SK-N-SH (cell line): ENCODE measurements around the gene ZNF334. TPM values are rescaled to one million over a fixed set of nuclear protein-coding genes. Genes with fewer than 3 reads are reported as not detected.

Source experiments
- CTCF ChIA-PET: fragments of 300-600, 350-600 bp; formaldehyde crosslinking; extraction: SDS; loops from one replicate; lab custom pipeline; 2021; lab: Yijun Ruan, JAX
- POLR2A ChIA-PET: fragments of 350-600 bp; sonication (Branson Sonifier 250); formaldehyde crosslinking; extraction: SDS; loops from one replicate; lab custom pipeline; 2020; ENCODE audit warnings: antibody characterized with exemption, inconsistent platforms; lab: Yijun Ruan, JAX
- DNase-seq: peaks from one replicate; pipeline ENCODE4 v3.0.0; 2012
- H2AFZ ChIP-seq: fragments of 200-600 bp; sonication (generic); 2 replicates; pipeline ENCODE4 v1.8.1; 2016; ENCODE audit warnings: antibody characterized with exemption, mild to moderate bottlenecking, low read depth
- H3F3A ChIP-seq: fragments of 200-600 bp; sonication (generic); replicated peaks from 2 replicates; pipeline ENCODE3; 2016; ENCODE audit warnings: antibody characterized with exemption, mild to moderate bottlenecking; ENCODE audit not compliant: insufficient read depth
- H3K27ac ChIP-seq, 2 experiments: fragments of 200-500 bp in 1 of 2; fragments of 200-600 bp in 1 of 2; sonication (Bioruptor generic) in 1 of 2; sonication (generic), shearing (Covaris generic) in 1 of 2; 2 replicates each; pipeline versions ENCODE4 v1.5.1 to v1.6.1; 2014 to 2016; ENCODE audit warnings: low read depth in 2 of 2, inconsistent platforms in 1 of 2, low read length in 1 of 2, mild to moderate bottlenecking in 1 of 2, mixed read lengths in 1 of 2
- H3K27me3 ChIP-seq: fragments of 200-600 bp; sonication (generic), shearing (Covaris generic); 2 replicates; pipeline ENCODE4 v1.6.1; 2016; ENCODE audit warnings: mixed run types; ENCODE audit not compliant: insufficient read depth
- H3K36me3 ChIP-seq, 2 experiments: fragments of 200-500 bp in 1 of 2; fragments of 200-600 bp in 1 of 2; sonication (Bioruptor generic) in 1 of 2; sonication (generic) in 1 of 2; replicated peaks in 1 of 2; 2 replicates each; pipeline versions ENCODE3 to v1.5.1; 2014 to 2016; ENCODE audit warnings: low read length in 1 of 2, mild to moderate bottlenecking in 1 of 2; ENCODE audit not compliant: insufficient read depth in 2 of 2, control insufficient read depth in 1 of 2
- H3K4me1 ChIP-seq, 2 experiments: fragments of 200-500 bp in 1 of 2; fragments of 200-600 bp in 1 of 2; sonication (Bioruptor generic) in 1 of 2; sonication (generic), shearing (Covaris generic) in 1 of 2; 2 replicates each; pipeline versions ENCODE4 v1.5.1 to v1.6.1; 2014 to 2016; ENCODE audit warnings: low read depth in 1 of 2, low read length in 1 of 2, mixed run types in 1 of 2; ENCODE audit not compliant: insufficient read depth in 2 of 2, control insufficient read depth in 1 of 2
- H3K4me2 ChIP-seq: fragments of 200-600 bp; sonication (generic), shearing (Covaris generic); 2 replicates; pipeline ENCODE4 v1.6.1; 2017; ENCODE audit warnings: mixed run types
- H3K4me3 ChIP-seq, 2 experiments: fragments of 200-500 bp in 1 of 2; fragments of 200-600 bp in 1 of 2; sonication (Bioruptor generic) in 1 of 2; sonication (generic), shearing (Covaris generic) in 1 of 2; 2 replicates each; pipeline versions ENCODE4 v1.5.1 to v1.8.1; 2014 to 2016; ENCODE audit warnings: low read depth in 2 of 2, inconsistent platforms in 1 of 2, low read length in 1 of 2, mild to moderate bottlenecking in 1 of 2, mixed read lengths in 1 of 2, moderate library complexity in 1 of 2
- H3K79me2 ChIP-seq: fragments of 200-600 bp; sonication (generic); 2 replicates; pipeline ENCODE4 v1.8.1; 2017; ENCODE audit warnings: mild to moderate bottlenecking; ENCODE audit not compliant: insufficient read depth
- H3K9ac ChIP-seq: fragments of 200-600 bp; sonication (generic); 2 replicates; pipeline ENCODE4 v1.6.1; 2017; ENCODE audit warnings: mixed run types
- H3K9me2 ChIP-seq: fragments of 200-600 bp; sonication (generic); 2 replicates; pipeline ENCODE4 v1.6.1; 2017; ENCODE audit warnings: mixed run types
- H3K9me3 ChIP-seq: fragments of 200-600 bp; sonication (generic); 2 replicates; pipeline ENCODE4 v1.6.1; 2017; ENCODE audit warnings: mixed run types, mild to moderate bottlenecking, moderate library complexity
- H4K20me1 ChIP-seq: fragments of 200-600 bp; sonication (generic); 2 replicates; pipeline ENCODE4 v1.6.1; 2017; ENCODE audit warnings: mild to moderate bottlenecking, mixed run types; ENCODE audit not compliant: insufficient read depth
- EZH2phosphoT487 ChIP-seq: fragments of 200-600 bp; sonication (generic); IDR thresholded peaks from 2 replicates; pipeline ENCODE4 v1.6.1; 2017; ENCODE audit warnings: low read depth, mixed run types, mild to moderate bottlenecking, antibody characterized with exemption, moderate library complexity, borderline replicate concordance
- FOXJ3 ChIP-seq: sonication (generic); formaldehyde crosslinking; IDR thresholded peaks from 2 replicates; pipeline ENCODE4 v1.5.1; 2020; ENCODE audit warnings: mild to moderate bottlenecking, missing genetic modification reagents
- FOXM1 ChIP-seq: IDR thresholded peaks from 2 replicates; pipeline ENCODE4 v1.4.0; 2012; ENCODE audit warnings: low read depth, mild to moderate bottlenecking
- GABPA ChIP-seq: IDR thresholded peaks from 2 replicates; pipeline ENCODE4 v1.4.0; 2012; ENCODE audit warnings: low read depth, mild to moderate bottlenecking
- NRF1 ChIP-seq: IDR thresholded peaks from 2 replicates; pipeline ENCODE4 v1.6.1; 2012; ENCODE audit warnings: low read depth, mild to moderate bottlenecking, low read length
- PBX3 ChIP-seq: IDR thresholded peaks from 2 replicates; pipeline ENCODE4; 2012
- RCOR1 ChIP-seq: fragments of 150-350 bp; IDR thresholded peaks from 2 replicates; pipeline ENCODE4 v1.6.1; 2017; ENCODE audit warnings: antibody characterized with exemption, low read length
- RFX5 ChIP-seq: IDR thresholded peaks from 2 replicates; pipeline ENCODE4 v1.6.1; 2012; ENCODE audit warnings: mild to moderate bottlenecking, improper control_type of control experiment, low read length
- RXRA ChIP-seq: IDR thresholded peaks from 2 replicates; pipeline ENCODE4 v1.4.0; 2012; ENCODE audit warnings: low read depth, mild to moderate bottlenecking, borderline replicate concordance
- SIN3A ChIP-seq: IDR thresholded peaks from 2 replicates; pipeline ENCODE4 v1.6.1; 2012; ENCODE audit warnings: low read depth, mild to moderate bottlenecking, low read length, moderate library complexity, borderline replicate concordance
- SMC3 ChIP-seq: IDR thresholded peaks from 2 replicates; pipeline ENCODE4 v1.6.1; 2012; ENCODE audit warnings: low read depth, low read length, improper control_type of control experiment
- TAF1 ChIP-seq: IDR thresholded peaks from 2 replicates; pipeline ENCODE4 v1.6.1; 2012; ENCODE audit warnings: low read depth, mild to moderate bottlenecking, low read length, moderate library complexity, borderline replicate concordance
- TCF12 ChIP-seq: IDR thresholded peaks from 2 replicates; pipeline ENCODE4 v1.4.0; 2012
- YY1 ChIP-seq: IDR thresholded peaks from 2 replicates; pipeline ENCODE4 v1.4.0; 2012; ENCODE audit warnings: low read depth, mild to moderate bottlenecking
- WGBS: methylation state at CpG from one replicate; pipeline ENCODE4 v1.1.6; 2017; ENCODE audit warnings: low lambda C conversion rate; 5-methylcytosine and 5-hydroxymethylcytosine counted together
- polyA plus RNA-seq, 3 experiments: library from polyadenylated mRNA; depleted of rRNA; stranded (reverse); fragments of >200 nt; gene quantifications; 2 replicates each; pipeline ENCODE4 v1.2.3, GENCODE V29; 2012
- TF ChIP-seq, protein P1 (sequence below): fragments of 200-600 bp; sonication (generic); IDR thresholded peaks from 2 replicates; pipeline ENCODE4 v1.6.1; 2017; ENCODE audit warnings: antibody characterized with exemption, mild to moderate bottlenecking, moderate library complexity
- TF ChIP-seq, protein P2 (sequence below): IDR thresholded peaks from 2 replicates; pipeline ENCODE4 v1.4.0; 2012; ENCODE audit warnings: low read depth
- TF ChIP-seq, protein P3 (sequence below): IDR thresholded peaks from 2 replicates; pipeline ENCODE4 v1.6.1; 2012; ENCODE audit warnings: mild to moderate bottlenecking, low read depth, low read length, moderate library complexity

ZNF334 gene
- polyA plus RNA-seq, 1 of the 3 experiments (the other 2 are of a cell fraction), result 4.5 TPM

- WGBS, result 73% methylated on average over 2 of the region's 2 CpGs
- Histone ChIP-seq H3K27ac (no peak overlapping the region), H3K4me1 (peaks cover 0 to 2% of the 10 kb centered on the region in 2 experiments; a peak in 1 of 4 replicates), H3K79me2 (no peaks in the 10 kb centered on the region), H3K9me3 (no peaks in the 10 kb centered on the region), H2AFZ (no peak overlapping the region)
- DNase-seq, result no peak
- ChIA-PET POLR2A (no interaction called here), CTCF (interaction anchor here (0.8 to 1.3 kb wide), 2 partner anchors 172 to 180 kb away, joined by 3 read pairs; no protein-coding TSS in a partner anchor)
- TF ChIP-seq EZH2phosphoT487 (no peak), RFX5 (no peak), FOXJ3 (CRISPR knock-in tag) (no peak), RCOR1 (no peak), NRF1 (no peak), FOXM1 (no peak), RXRA (no peak), SIN3A (no peak), TAF1 (no peak), PBX3 (no peak), TCF12 (no peak), GABPA (no peak), YY1 (no peak), SMC3 (no peak)
- TF ChIP-seq, protein P1, sequence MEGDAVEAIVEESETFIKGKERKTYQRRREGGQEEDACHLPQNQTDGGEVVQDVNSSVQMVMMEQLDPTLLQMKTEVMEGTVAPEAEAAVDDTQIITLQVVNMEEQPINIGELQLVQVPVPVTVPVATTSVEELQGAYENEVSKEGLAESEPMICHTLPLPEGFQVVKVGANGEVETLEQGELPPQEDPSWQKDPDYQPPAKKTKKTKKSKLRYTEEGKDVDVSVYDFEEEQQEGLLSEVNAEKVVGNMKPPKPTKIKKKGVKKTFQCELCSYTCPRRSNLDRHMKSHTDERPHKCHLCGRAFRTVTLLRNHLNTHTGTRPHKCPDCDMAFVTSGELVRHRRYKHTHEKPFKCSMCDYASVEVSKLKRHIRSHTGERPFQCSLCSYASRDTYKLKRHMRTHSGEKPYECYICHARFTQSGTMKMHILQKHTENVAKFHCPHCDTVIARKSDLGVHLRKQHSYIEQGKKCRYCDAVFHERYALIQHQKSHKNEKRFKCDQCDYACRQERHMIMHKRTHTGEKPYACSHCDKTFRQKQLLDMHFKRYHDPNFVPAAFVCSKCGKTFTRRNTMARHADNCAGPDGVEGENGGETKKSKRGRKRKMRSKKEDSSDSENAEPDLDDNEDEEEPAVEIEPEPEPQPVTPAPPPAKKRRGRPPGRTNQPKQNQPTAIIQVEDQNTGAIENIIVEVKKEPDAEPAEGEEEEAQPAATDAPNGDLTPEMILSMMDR, result no peak
- TF ChIP-seq, protein P2, sequence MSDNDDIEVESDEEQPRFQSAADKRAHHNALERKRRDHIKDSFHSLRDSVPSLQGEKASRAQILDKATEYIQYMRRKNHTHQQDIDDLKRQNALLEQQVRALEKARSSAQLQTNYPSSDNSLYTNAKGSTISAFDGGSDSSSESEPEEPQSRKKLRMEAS, result no peak
- TF ChIP-seq, protein P3, sequence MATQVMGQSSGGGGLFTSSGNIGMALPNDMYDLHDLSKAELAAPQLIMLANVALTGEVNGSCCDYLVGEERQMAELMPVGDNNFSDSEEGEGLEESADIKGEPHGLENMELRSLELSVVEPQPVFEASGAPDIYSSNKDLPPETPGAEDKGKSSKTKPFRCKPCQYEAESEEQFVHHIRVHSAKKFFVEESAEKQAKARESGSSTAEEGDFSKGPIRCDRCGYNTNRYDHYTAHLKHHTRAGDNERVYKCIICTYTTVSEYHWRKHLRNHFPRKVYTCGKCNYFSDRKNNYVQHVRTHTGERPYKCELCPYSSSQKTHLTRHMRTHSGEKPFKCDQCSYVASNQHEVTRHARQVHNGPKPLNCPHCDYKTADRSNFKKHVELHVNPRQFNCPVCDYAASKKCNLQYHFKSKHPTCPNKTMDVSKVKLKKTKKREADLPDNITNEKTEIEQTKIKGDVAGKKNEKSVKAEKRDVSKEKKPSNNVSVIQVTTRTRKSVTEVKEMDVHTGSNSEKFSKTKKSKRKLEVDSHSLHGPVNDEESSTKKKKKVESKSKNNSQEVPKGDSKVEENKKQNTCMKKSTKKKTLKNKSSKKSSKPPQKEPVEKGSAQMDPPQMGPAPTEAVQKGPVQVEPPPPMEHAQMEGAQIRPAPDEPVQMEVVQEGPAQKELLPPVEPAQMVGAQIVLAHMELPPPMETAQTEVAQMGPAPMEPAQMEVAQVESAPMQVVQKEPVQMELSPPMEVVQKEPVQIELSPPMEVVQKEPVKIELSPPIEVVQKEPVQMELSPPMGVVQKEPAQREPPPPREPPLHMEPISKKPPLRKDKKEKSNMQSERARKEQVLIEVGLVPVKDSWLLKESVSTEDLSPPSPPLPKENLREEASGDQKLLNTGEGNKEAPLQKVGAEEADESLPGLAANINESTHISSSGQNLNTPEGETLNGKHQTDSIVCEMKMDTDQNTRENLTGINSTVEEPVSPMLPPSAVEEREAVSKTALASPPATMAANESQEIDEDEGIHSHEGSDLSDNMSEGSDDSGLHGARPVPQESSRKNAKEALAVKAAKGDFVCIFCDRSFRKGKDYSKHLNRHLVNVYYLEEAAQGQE, result no peak
- TF ChIP-seq, all 33 proteins: peak for 0
- Histone ChIP-seq H3K27me3 (no peaks in the 10 kb centered on the region), H3K9me2 (no peaks in the 10 kb centered on the region), H4K20me1 (no peaks in the 10 kb centered on the region), H3K36me3 (peaks cover 0 to 4% of the 10 kb centered on the region in 2 experiments), H3K4me2 (no peak overlapping the region), H3F3A (no peaks in the 10 kb centered on the region), H3K9ac (no peak overlapping the region), H3K4me3 (no peak overlapping the region; a peak in 1 of 4 replicates)
These were observed 3.8 kb downstream of the ZNF334 start for GRCh38 chr20:46509523-46509922.
